ENCODE results near the gene IGF1.

Gene IGF1

DNA sequence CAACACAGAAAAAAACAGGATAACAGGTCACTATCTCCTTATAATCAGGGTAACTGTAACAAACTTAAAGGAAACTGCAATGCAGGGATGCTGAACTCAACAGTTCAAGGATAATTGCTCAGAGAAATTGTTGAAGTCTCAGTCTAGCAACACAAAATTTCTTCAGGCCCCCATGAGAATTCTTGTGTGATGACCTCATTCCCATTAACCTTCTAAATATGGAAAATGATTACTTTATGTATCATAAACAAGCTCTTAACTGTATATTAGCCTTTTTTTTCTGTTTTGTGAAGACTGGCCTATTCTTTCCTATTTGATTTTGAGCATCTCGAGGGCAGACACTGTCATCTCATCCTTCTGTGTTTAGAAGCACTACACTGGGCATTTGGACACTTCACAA is 47.1 kb downstream of the IGF1 start:
- no peak for DNase-seq (ENCODE audit: low read depth)
- no peak overlapping the region for H3K4me3 ChIP-seq (ENCODE audit: low read length)
- TF ChIP-seq, protein P1, sequence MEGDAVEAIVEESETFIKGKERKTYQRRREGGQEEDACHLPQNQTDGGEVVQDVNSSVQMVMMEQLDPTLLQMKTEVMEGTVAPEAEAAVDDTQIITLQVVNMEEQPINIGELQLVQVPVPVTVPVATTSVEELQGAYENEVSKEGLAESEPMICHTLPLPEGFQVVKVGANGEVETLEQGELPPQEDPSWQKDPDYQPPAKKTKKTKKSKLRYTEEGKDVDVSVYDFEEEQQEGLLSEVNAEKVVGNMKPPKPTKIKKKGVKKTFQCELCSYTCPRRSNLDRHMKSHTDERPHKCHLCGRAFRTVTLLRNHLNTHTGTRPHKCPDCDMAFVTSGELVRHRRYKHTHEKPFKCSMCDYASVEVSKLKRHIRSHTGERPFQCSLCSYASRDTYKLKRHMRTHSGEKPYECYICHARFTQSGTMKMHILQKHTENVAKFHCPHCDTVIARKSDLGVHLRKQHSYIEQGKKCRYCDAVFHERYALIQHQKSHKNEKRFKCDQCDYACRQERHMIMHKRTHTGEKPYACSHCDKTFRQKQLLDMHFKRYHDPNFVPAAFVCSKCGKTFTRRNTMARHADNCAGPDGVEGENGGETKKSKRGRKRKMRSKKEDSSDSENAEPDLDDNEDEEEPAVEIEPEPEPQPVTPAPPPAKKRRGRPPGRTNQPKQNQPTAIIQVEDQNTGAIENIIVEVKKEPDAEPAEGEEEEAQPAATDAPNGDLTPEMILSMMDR (IDR thresholded peaks at IDR 0.05; ENCODE audit: insufficient read depth, low read depth, low read length, missing control alignments), result no peak

DNA sequence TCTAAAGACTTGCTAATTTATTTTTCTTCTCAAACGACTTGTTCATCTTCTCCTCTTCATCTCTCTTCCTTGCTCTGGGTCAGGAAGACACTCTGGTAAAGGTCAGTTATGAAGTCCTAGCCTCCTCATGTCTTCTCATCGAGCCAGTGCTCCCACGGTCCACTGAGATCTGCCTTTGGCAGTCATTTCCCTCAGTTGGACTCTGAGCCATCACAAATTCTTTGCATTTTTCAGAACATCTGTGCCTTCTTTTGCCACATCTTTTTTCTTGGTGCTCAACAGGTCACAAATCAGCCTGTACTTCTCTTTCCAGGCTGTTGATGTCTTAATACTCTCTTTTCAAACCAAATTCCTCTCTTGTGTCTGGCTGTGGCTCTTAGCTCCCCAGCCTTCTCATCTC is 49.7 kb downstream of the IGF1 start:
- TF ChIP-seq, protein P1 (IDR thresholded peaks at IDR 0.05; ENCODE audit: insufficient read depth, low read depth, low read length, missing control alignments), result no peak
- no peak for DNase-seq (ENCODE audit: low read depth)
- no peak overlapping the region for H3K4me3 ChIP-seq (ENCODE audit: low read length)

DNA sequence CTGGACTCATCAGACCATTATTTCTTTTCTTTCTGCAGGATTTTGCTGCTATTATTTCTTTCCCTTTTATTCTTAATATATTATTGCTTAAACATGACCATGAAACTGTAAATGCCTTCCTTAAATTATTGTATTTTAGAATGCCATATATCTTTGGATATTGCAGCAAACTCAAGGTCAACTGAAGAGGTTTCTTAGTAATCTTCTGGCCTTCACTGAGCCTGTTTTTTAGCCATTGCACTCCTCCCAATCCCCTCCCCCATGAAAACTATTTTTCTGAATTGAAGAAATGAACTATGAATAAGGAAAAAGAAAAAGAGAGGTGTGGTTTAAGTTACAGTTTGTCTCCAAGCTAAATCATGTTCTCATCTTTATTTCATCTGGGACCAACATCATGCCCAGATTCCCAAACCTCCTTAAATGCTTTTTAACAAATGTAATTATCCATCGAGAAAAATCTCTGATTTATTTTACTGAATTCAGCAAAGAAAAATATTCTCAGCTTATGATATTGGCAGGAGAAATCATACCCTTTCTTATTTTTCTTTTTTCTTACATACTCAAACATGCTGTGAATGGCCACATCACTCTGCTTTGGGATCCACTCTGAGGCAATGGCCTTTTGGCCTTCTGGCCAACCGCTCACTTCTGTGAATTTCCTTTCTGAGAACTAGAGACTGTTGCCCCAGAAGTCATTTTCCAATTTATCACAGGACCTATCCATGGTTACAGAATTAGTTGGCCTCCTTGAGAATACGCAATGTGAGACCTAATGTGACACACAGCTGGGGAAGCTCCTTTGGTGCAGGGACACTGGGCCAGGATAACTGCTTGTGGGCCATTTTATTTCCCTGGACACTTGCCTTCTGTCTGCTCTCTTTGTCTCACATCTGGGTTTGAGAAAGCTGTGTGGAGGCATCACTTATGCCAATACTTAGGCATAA is 50.9 kb downstream of the IGF1 start:
- no peak overlapping the region for H3K4me3 ChIP-seq (ENCODE audit: low read length)
- no peak for DNase-seq (ENCODE audit: low read depth)
- TF ChIP-seq, protein P1 (IDR thresholded peaks at IDR 0.05; ENCODE audit: insufficient read depth, low read depth, low read length, missing control alignments), result no peak

DNA sequence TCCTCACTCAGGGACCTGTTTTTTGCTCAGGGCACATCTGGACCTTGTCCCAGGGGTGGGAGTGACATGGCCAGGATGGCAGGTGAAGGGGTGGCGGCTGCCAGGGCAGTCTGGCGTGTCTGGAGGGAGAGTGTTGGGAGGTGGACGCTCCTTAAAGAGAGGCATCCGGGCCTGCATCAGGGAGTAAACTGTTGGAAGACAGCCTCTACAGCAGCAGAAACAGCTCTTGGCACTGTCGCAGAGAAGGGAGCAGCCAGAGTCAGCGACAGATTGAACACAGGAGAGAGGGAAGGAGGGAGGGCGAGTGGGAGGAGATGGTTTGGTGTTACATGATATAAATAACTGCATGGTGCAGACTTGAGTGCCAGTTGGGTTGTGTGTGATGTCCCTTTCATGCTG is 52.8 kb downstream of the IGF1 start:
- DNase-seq (ENCODE audit: low read depth), result no peak
- no peak overlapping the region for H3K4me3 ChIP-seq (ENCODE audit: low read length)
- TF ChIP-seq, protein P1 (IDR thresholded peaks at IDR 0.05; ENCODE audit: insufficient read depth, low read depth, low read length, missing control alignments), result no peak

DNA sequence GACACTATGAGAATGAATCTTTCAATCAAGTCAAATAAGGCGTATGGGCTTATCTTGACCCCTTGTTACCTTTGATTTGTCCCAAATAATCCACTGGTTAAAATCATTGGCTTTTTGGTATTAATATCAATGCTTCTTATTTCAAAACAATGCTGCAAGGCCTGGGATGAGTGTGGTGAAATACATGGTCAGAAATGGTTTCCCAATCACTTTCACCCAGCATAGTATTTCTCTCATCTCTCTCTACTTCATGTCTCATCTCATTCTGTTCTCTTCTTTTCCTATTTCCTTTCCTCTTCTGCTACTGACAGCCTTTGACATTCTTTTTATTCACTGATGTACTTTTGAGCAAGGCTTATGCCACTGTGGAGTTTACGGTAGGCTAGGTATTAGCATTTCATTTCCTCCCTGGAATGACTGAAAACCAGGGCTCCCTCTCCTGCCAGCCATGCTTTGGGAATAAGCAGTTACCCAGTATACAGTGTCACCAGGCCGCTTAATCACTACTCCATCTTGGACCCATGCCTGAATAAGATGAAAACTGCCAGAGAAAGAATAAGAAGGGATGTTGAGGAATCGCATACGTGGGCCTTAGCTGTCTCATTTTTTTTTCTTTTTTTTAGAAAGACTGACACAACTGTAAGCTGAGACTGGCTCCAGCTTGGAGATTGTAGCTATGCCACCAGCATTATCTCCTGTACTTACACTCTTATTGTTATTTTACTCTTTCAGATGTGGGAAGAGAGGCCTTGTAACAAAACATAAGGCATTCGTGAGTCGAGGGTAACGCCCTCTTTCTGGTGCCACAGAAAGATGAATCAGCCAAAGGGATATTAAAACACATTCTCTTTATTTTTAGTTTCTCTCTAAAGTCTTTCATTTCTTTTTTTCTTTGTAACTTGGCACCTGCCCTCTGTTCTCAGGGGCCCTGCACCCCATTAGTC is 53.5 kb downstream of the IGF1 start:
- no peak for DNase-seq (ENCODE audit: low read depth)
- no peak overlapping the region for H3K4me3 ChIP-seq (ENCODE audit: low read length)
- TF ChIP-seq, protein P1 (IDR thresholded peaks at IDR 0.05; ENCODE audit: insufficient read depth, low read depth, low read length, missing control alignments), result no peak

DNA sequence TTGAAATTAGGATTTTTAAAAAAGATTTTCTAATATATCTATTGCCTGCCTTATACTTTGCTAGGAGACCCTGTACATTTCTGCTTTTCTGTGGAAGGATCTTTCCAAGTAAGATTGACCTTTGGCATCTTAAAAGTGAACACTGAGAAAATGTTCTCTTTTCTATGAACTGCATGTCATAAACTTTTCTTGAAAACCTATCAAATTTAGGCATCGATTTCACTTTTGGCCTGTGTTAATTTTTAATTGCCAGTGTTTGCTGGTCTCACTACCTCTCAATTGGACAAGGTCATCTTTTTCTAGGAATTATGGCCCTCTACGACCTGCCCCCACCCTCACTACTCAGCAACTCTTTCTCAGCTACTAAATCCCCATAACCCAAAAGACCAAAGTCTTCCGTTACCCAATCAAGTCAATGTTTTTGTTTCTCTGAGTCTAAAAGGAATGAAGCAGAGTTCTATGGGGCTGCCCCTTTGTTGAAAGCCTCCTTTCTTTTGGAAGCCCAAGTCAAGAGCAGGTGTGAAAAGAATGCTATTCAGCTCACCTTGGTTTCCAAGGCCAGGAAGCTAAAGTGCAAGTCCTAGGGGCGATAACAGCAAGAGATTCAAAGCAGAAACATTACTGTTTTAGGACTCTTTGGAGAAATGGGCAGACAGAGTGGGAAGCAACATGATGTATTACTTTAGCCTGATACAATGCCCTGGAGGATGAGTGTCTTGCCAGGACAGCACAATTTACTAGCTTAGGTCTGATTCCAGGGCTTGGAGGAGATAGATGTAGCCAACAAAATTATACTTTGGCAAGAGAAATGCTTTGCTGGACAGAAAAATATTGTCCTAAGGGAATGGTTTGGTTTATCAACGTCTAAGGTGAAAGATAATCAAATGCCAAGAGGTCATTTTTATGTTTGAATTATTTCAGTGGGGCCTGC is 55.0 kb downstream of the IGF1 start:
- no peak for DNase-seq (ENCODE audit: low read depth)
- TF ChIP-seq, protein P1 (IDR thresholded peaks at IDR 0.05; ENCODE audit: insufficient read depth, low read depth, low read length, missing control alignments), result no peak
- H3K4me3 ChIP-seq (ENCODE audit: low read length), result no peak overlapping the region

Data from epithelial cell of esophagus (primary cell).